Fibroblast of upper back skin (primary cell): ENCODE measurements around the gene VWF.

Experiments
- DNase-seq: peaks from one replicate; pipeline ENCODE4 v3.0.0-alpha.2; 2013

VWF gene

GRCh38 chr12:5904969-5905368 lies 219.5 kb downstream of the VWF start:
- no peak for DNase-seq

- DNase-seq, result no peak
These were observed 220.0 kb downstream of the VWF start for GRCh38 chr12:5904441-5904840.

GRCh38 chr12:5902736-5903135 lies 221.7 kb downstream of the VWF start:
- DNase-seq, result no peak

GRCh38 chr12:5901416-5901815 lies 223.1 kb downstream of the VWF start:
- no peak for DNase-seq

- no peak for DNase-seq
These were observed 223.8 kb downstream of the VWF start for GRCh38 chr12:5900533-5901205.

- no peak for DNase-seq
These were observed 224.4 kb downstream of the VWF start for GRCh38 chr12:5900076-5900475.

- no peak for DNase-seq
These were observed 224.8 kb downstream of the VWF start for GRCh38 chr12:5899675-5900074.

- DNase-seq, result no peak
These were observed 225.6 kb downstream of the VWF start for GRCh38 chr12:5898874-5899273.
